ENCODE results near the gene EML4.
"Not testable (repeated sequence)": the region's sequence is repeated elsewhere in the genome, so short reads cannot be mapped to it uniquely, and the experiment has no call there.

The EML4 gene

GRCh38 chr2:42169100-42169873 lies at the start of gene EML4:
EML4 (plus strand) TSS chr2:42169353; CDS start chr2:42169612, 259 bp downstream.
- peak; percentile 93 for DNase-seq

- DNase-seq = no peak
Observed at GRCh38 chr2:42123426-42123825, 45.7 kb upstream of the EML4 start.

- DNase-seq = no peak
Observed at GRCh38 chr2:42124011-42124785, 45.0 kb upstream of the EML4 start.

GRCh38 chr2:42125841-42126594 lies 43.1 kb upstream of the EML4 start:
- no peak for DNase-seq

- not testable (repeated sequence) for DNase-seq
Observed at GRCh38 chr2:42126873-42127272, 42.3 kb upstream of the EML4 start.

DNA sequence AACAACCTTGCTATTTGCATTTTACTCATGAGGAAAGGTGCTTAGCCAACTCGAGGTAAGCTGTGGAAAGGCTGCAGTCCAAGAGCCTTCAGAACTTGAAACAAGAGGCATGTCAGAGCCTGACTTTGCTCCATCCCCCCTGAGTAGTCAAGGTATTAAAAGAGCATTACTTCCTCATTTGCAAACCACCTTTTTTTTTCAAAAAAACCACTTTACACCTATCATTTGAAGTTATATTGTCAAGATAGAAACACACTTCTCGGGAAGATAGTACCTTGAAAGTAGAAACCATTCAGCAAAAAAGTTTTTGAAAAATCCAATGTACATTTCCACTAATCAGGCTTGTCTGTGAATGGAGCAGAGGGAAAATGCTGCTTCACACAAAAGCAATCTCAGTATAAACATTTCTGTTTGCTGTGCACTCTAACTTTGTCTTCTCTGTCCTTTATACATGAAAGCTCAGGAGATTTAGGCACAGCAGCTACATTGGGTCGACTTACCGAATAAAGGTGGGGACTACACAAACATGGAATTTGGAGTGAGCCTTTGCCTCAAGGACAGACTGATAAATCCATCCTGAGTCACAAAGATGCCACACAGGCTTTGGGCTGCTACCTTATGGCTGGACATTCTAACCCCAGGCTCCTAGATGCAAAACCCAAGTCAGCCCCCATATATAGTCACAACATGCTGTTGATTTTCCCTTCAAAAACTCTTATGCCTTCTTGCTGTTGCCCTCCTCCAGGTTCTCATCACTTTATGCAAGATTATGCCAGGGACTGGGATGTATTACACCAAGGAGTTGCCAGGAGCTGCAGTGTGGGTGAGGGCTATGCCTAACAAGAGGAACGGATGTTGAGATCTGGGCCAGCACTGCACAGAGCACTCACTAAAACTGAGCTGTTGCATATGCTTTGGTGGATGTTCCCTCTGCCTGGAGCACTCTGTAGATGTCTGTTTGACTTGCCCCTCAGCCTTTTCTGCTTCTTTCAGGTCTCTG lies 41.4 kb upstream of the EML4 start:
- no peak for DNase-seq

DNA sequence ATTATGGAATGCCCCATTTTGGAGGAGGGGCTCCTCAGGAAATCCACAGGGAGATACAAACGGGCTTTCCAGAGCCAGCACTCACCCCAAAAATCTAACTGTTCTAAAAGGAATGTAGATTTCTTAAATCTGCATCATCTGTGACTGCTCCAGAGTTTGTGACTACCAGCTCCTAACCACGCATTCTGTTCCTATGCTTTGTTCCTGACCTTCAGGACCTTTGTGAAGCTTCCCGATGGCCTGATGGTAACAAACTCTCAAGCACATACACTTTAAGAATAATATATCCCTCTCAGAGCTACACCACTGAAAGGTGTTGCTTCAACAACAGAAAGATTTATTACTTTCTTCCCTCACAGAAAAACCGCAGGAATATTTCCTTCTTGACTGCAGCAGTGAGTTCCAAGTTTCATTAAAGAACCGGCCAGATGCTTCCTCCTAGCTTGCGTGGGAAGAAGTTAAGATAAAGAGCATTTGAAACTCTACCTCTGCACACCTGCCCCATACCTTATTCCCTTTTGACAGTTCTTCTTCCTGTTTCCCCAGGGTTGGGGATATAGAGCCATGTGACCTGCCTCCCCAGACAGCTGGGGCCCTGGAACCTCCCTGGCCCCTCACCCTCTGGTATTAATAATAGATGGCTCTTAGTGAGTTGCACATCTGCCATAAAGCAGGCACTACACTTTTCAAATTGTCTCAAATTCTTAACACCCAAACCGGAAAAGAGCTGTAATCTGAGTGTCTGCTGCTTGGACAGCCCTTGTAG lies 40.2 kb upstream of the EML4 start:
- no peak for DNase-seq

GRCh38 chr2:42129487-42129852 lies 39.7 kb upstream of the EML4 start:
- DNase-seq = no peak

- DNase-seq = no peak
Observed at GRCh38 chr2:42129947-42130346, 39.2 kb upstream of the EML4 start.

DNA sequence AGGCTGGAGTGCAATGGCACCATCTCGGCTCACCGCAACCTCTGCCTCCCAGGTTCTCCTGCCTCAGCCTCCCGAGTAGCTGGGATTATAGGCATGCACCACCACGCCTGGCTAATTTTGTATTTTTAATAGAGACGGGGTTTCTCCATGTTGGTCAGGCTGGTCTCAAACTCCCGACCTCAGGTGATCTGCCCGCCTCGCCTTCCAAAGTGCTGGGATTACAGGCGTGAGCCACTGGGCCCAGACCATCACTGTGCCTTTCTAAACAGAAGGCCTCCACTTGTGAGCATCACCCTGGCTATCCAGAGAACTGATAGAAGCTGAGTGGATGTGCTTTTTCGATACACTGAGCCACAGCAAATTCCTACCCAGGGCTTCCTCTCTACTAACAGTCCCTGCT lies 38.3 kb upstream of the EML4 start:
- DNase-seq = not testable (repeated sequence)

DNA sequence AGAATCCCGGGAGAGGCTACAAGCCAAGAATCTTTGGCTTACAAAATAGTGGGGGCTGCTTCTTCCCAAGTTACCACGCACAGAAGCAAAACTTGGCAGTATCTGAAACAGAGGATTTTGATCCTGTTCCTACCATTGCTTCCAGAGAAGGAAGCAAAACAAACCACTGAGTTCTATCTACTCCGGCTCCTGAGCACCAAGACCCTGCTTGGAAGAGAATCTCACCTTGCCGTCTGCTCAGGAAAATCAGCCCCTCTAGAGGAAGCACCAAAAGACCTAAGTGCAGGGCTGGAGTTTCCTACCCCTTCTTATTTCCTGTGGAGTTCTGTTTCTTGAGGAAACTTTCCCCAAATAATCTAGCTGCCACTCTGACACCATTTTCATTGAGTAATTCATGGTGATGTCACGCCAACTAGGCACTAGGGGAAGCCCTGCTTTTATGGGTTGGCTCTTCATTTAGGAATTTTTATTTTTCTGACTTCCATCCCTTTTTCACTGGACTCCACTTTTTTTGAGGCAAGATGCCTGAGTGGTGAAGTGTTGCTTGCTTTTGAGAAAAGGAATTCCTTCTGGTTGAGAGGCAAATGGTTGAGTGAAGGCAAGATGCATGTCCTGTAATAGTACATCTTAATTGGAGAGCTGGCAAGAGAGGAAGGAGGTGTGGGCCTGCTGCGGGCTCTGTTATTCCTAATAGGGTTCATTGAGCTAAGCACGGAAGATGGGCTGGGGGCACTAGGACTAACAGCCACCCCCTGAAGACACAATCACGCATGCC lies 36.8 kb upstream of the EML4 start:
- DNase-seq = no peak

DNA sequence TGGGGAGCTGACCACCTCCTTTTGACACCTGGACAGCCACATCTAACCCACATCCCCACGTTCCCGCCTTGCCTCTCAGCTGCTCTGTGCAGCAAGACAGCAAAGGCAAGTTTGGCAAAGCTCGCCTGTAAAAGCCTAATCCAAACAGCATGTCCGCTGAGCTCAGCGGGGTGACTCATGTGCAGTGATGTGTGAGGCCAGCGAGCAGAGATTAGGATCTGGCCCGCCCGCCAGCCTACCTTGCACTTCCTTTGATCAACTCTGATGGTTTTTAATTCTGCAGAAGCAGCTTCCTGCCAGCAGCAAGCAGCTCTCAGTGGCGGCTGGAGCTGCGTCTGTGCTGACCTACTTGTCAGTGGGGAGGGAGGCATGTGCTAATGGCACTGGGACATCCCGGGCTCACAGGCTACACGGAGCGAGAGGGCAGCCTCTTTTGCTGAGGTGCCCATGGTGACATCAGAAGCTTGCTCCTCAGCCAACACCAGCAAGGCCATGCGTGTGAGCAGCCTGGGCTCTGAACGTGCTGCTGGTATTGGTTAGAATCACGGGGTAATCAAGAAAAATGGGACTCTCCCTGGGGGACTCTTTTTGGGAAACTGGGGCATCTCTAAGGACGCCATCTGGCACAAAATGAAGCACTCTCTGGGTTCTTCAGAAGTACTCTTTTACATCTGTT lies 36.0 kb upstream of the EML4 start:
- peak; percentile 66 for DNase-seq

DNA sequence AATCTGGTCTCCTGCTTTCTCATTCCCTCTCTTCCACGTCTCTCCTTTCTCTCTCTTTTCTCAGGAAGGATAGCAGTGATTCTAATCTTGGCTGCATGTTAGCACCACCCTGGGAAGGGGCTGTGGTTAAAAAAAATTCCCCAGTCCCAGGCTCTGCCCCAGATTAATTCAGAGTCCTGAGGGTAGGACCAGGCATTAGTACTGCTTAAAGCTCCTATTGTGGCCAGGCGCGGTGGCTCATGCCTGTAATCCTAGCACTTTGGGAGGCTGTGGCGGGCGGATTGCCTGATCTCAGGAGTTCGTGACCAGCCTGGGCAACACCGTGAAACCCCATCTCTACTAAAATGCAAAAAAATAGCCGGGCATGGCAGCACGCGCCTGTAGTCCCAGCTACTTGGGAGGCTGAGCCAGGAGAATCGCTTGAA lies 35.4 kb upstream of the EML4 start:
- DNase-seq = no peak

GRCh38 chr2:42134401-42134932 lies 34.7 kb upstream of the EML4 start:
- not testable (repeated sequence) for DNase-seq

DNA sequence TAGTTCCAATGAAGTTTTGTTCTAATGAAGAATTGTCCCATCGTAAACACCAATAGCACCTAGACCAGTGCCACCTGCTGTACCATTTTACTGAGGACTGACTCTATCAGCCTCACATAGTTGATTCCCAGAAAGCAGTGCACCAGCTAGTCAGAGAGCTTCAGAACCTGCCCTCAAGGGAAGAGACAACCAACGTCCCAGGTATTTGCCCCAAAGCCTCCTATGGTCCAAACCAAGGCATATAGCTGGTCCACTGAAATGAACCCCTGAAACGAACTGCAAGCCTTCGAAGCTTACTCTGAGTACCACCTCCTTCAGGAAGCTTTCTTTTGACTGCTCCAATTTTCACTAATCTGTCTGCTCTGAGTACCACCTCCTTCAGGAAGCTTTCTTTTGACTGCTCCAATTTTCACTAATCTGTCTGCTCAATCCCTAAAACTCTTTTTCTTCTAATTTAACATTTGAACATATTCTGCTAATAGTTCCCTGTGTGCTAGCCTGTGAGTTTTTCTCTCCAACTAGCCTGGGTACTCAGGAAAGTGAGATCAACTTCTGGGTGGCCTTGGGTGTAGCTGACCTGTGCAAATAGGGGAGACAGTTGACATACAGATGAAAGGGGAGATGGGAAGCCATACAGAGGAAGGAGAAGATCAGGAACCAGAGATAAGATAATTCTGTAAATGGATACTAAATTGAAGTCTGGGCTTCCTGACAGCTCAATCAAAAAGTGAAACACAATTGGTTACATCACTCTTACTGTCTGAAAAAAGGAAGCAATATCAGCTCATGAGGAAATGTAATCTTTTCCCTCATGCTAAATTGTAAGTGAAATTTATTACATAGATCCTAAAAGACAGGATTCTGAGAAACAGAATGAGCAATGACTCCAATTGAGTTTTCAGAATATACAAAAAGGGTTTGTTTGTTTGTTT lies 33.5 kb upstream of the EML4 start:
- no peak for DNase-seq

DNA sequence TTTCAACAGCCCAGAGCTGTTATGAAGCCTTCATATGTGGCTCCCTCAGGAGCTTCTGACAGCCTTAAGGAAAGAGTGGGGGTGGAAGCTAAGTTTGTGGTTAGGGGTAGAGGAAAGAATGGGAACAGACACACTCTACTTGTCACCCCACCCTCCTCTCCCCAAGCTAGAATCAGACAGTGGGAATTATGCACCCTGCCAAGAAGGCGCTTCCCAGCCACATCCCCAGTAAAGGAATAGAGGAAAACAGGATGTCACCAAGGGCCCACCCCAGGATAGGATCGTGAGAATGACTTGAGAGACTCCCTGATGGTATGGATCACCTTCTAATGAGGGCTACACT lies 32.4 kb upstream of the EML4 start:
- no peak for DNase-seq

DNA sequence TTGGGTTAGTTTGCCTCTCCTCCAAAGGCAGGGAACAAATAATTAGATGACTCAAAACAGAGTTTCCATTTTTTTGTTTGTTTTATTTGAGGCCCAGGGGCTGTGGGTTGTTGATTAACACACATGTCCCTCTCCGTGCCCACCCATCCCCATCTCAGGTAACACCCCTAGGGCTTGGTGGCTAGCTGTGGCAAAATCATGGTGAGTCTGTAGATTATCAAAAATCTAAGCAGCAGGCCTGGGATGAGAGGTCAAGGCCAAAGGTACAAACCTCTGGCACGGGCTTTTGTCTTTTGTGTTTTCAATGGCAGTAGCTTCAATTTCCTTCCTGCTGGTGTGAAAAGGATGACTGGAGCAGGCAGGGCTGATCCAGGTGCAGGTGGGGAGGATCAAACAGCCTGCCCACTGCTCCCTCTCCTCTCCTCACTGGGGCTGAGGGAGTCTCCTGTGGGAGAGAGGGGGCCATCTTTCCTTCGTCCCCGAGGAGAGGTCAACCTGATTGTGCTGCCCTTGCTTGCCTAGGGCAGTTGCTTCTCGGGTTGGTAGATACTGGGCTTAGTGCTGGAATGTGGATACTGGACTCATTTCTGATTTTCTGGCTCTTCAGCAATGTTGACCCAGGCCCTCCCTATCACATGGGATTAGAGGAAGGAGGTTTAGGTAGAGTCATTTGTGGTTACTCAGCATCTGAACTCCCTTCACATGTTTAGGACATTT lies 31.9 kb upstream of the EML4 start:
- no peak for DNase-seq
